ENCODE data around the gene CLDN6. TPM values are rescaled to one million over a fixed set of nuclear protein-coding genes. Genes with fewer than 3 reads are reported as not detected.
A peak's percentile ranks its signal among the peaks of the same experiment; 100 is the strongest.

The CLDN6 gene
- total and polyA plus RNA-seq, 2 of the 13 experiments (the other 11 are each of a cell fraction or from before 2014, with no cell fraction given): 5.9 to 7.6 TPM

GRCh38 chr16:3029491-3030221 is 11.7 kb upstream of the CLDN6 start (continued):
- TF ChIP-seq, protein P1, sequence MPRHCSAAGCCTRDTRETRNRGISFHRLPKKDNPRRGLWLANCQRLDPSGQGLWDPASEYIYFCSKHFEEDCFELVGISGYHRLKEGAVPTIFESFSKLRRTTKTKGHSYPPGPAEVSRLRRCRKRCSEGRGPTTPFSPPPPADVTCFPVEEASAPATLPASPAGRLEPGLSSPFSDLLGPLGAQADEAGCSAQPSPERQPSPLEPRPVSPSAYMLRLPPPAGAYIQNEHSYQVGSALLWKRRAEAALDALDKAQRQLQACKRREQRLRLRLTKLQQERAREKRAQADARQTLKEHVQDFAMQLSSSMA (CRISPR knock-in tag; IDR thresholded peaks at IDR 0.05): no peak
- TF ChIP-seq POLR2A (IDR thresholded peaks at IDR 0.05; ENCODE audit: insufficient read depth in 1 of 2, low read depth in 2 of 2, low read length in 2 of 2) (peak; percentile 14 to 49; a peak in 2 of 4 replicates), KDM2A (CRISPR knock-in tag; IDR thresholded peaks at IDR 0.05; ENCODE audit: borderline replicate concordance, low read depth) (peak; percentile 81; the same call in 1 of the 2 replicates), HNRNPL (IDR thresholded peaks at IDR 0.05; ENCODE audit: low read depth, low read length) (no peak), AGO1 (IDR thresholded peaks at IDR 0.05; ENCODE audit: low read depth, low read length, poor library complexity, severe bottlenecking) (peak; percentile 87), CTCF (CRISPR knock-in tag; IDR thresholded peaks at IDR 0.05) (peak; percentile 20; the same call in 1 of the 2 replicates), MTF2 (CRISPR knock-in tag; IDR thresholded peaks at IDR 0.05; ENCODE audit: borderline replicate concordance) (peak; percentile 85; the same call in 1 of the 2 replicates), ZNF749 (CRISPR knock-in tag; IDR thresholded peaks at IDR 0.05; ENCODE audit: borderline replicate concordance) (no peak), SALL1 (CRISPR knock-in tag; IDR thresholded peaks at IDR 0.05) (0 out of 2 replicates have a peak, but pooled peaks have one; percentile 28), SIN3A (IDR thresholded peaks at IDR 0.05; ENCODE audit: borderline replicate concordance, low read depth, low read length) (no peak), ZNF777 (CRISPR knock-in tag; IDR thresholded peaks at IDR 0.05) (peak; percentile 86), GABPB1 (CRISPR knock-in tag; IDR thresholded peaks at IDR 0.05) (peak; percentile 27; the same call in 1 of the 2 replicates), AGO2 (optimal IDR thresholded peaks at IDR 0.05; ENCODE audit: low read depth, low read length) (peak; percentile 68), ZBTB38 (CRISPR knock-in tag; IDR thresholded peaks at IDR 0.05) (0 out of 2 replicates have a peak, but pooled peaks have one; percentile 37), ZBTB1 (CRISPR knock-in tag; IDR thresholded peaks at IDR 0.05; ENCODE audit: borderline replicate concordance) (0 out of 2 replicates have a peak, but pooled peaks have one; percentile 52), ZNF687 (CRISPR knock-in tag; IDR thresholded peaks at IDR 0.05) (peak; percentile 88)
- TF ChIP-seq, protein P2, sequence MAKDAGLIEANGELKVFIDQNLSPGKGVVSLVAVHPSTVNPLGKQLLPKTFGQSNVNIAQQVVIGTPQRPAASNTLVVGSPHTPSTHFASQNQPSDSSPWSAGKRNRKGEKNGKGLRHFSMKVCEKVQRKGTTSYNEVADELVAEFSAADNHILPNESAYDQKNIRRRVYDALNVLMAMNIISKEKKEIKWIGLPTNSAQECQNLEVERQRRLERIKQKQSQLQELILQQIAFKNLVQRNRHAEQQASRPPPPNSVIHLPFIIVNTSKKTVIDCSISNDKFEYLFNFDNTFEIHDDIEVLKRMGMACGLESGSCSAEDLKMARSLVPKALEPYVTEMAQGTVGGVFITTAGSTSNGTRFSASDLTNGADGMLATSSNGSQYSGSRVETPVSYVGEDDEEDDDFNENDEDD (CRISPR knock-in tag; IDR thresholded peaks at IDR 0.05; ENCODE audit: borderline replicate concordance): peak; percentile 39; the same call in 1 of the 2 replicates
